ENCODE results near the gene INPP5K.

DNA sequence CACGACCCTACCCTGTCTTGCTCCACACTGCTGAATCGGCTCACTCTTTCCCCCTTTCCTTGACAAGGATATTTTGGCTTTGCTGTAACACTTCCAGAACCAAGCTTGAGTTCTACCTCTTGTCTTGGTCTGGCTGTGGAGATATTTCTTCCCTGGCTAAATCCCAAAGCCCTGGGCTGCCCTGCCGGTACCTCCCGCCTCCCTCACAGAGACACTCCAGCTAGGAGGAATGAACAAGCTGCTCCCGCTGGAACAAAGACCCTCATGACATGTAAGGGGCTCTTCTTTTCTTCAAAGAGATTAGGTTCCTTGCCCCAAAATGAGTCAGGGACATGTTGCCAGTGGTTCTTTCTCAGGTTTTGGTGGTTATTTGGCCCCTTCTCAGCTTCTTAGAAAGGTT, 10.8 kb downstream of the INPP5K start:
- TF ChIP-seq EZH2phosphoT487 (IDR thresholded peaks at IDR 0.05; ENCODE audit: insufficient read depth, low read depth) (no peak), EZH2 (IDR thresholded peaks at IDR 0.05; ENCODE audit: insufficient read depth, poor library complexity, severe bottlenecking) (no peak)

All from GM23248 (cell line).